GM19193 (cell line): ENCODE data around the gene SNX5.

Experiments
- POLR2A ChIP-seq: IDR thresholded peaks from 4 replicates; pipeline ENCODE4 v1.6.1; 2011; ENCODE audit not compliant: insufficient read depth, insufficient read length; ENCODE audit errors: extremely low read depth

SNX5 gene

DNA sequence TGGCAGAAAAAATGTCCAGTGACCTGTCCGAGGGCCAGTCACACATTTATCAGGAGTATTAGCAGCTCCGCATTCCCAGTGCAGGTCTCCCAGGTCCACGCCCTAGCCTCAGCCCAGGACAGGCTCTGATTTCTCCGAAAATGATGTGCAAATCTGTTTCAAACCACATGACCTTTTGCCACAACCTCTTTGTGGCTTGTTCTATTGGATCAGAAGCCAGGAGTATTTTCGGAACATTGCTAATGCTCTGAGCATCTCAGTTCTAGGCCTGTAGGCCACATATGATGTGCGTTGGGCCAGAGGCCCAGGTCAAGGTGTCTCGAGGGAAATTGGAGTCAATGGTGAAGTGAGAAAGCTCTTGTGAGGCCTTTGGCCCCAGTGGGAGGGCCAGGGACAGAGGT is 40.4 kb downstream of the SNX5 start:
- no peak for TF ChIP-seq POLR2A

DNA sequence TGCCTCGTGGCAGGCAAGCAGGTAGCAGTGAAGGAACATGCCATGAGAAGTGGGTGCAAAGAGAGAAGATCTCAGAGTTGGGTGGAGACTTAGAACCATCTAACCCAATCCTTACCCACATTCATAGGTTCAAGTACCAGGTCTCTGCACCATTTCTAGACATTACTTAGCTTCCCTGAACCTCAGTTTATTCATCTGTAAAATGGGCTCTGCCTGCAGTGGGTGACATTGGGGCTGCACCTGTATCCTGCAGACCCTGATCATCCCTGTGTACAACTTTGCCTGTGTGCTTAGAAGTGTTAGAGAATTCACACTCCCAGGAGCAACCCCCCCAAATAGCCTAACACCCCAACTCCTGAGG is 42.7 kb downstream of the SNX5 start:
- no peak for TF ChIP-seq POLR2A

DNA sequence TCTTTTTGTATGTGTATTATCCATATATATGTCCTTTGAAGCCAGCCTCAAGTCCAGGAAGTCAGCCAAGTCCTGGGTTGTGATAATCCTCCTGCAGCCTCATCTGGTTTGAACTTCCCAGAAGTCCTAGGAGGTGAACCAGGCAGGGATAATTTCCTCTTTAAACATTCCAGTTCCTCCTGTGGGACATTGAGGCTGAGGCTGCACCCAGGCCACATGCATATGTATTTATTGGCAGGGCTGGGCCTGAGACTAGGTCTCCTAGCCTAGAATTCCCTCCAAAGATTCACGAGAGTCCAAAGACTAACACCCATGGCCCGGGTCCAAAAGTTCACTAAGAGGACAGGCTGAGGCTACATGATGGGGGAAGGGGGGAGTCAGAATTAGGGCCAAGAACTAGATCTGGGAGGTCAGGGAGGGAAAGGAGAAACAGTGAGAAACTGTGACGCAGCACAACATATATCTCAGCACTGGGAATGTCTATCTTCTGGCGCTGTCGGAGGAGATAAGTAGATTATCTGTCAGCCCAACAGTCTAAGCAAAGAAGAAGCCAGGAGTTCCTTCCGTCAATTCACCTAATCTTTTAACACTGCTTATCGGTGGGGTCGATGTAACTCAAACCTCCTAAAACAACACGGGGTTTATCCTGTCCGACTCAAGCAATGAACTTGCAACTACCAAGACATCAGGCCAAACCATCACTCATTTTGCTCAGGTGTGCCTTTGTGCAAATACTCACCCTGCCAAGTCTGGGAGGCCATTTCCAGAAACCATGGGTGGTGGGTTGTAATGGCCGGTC is 43.3 kb downstream of the SNX5 start:
- TF ChIP-seq POLR2A: no peak

GRCh38 chr20:17921774-17922173 is 46.8 kb downstream of the SNX5 start:
- TF ChIP-seq POLR2A: no peak

GRCh38 chr20:17919149-17919548 is 49.4 kb downstream of the SNX5 start:
- no peak for TF ChIP-seq POLR2A

- no peak for TF ChIP-seq POLR2A
Measured at GRCh38 chr20:17917832-17918618, 50.6 kb downstream of the SNX5 start.

DNA sequence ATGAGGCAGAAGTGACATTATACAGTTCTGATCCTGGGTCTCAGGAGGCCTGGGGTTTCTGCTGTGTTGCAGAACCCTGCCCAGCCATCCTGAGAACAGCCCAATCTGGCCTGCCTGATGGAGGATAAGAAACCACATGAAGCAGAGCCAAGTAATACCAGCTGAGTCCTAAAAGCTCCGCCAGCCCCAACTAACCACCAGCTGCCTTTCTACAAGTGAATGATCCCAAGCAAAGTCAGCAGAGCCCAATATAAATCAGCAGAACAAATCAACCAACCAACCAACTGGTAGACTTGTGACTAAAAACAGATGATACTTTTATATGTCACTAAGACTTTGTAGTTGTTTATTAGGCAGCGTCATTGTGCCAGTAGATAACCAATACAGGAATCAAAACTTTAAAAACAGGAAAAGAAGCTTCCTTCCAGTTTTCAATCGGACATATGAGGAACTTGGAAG is 52.1 kb downstream of the SNX5 start:
- no peak for TF ChIP-seq POLR2A

GRCh38 chr20:17914957-17915356 is 53.6 kb downstream of the SNX5 start:
- TF ChIP-seq POLR2A: no peak

- no peak for TF ChIP-seq POLR2A
Measured at GRCh38 chr20:17912916-17913315, 55.7 kb downstream of the SNX5 start.

GRCh38 chr20:17911927-17912326 is 56.7 kb downstream of the SNX5 start:
- no peak for TF ChIP-seq POLR2A

DNA sequence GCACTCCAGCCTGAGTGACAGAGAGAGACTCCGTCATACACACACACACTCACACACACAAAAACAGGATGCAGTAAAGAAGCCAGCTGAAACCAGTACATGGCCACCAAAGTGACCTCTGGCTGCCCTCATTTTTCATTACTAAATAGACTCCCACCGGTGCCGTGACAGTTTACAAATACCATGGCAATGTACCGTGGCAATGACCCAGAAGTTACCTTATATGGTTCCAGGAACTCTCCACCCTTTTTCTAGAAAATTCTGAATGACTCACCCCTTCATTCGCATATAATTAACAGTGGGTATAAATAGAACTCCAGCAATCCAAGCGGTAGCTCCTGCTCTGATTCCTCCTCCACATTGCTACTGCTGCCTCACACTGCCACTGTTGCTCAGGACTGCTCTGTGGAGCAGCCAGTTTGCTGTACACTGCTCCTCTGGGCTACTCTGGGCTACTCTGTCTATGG is 57.7 kb downstream of the SNX5 start:
- no peak for TF ChIP-seq POLR2A

GRCh38 chr20:17909869-17910321 is 58.7 kb downstream of the SNX5 start:
- TF ChIP-seq POLR2A: no peak

GRCh38 chr20:17905544-17905943 is 63.0 kb downstream of the SNX5 start:
- no peak for TF ChIP-seq POLR2A

- no peak for TF ChIP-seq POLR2A
Measured at GRCh38 chr20:17904027-17904426, 64.6 kb downstream of the SNX5 start.

- no peak for TF ChIP-seq POLR2A
Measured at GRCh38 chr20:17902531-17903083, 66.0 kb downstream of the SNX5 start.
